GM23338 (cell line): Measurements from ENCODE around the gene LHX4. TPM values are rescaled to one million over a fixed set of nuclear protein-coding genes. Genes with fewer than 3 reads are reported as not detected.

ENCODE experiments used
- ATAC-seq: fragments of 200-7000 bp; cut with Tn5 transposase; 3 replicates; pipeline ENCODE4 v1.9.1; 2020
- DNase-seq: peaks from one replicate; pipeline ENCODE4 v3.0.0-alpha.2; 2015; ENCODE audit warnings: low spot score
- H2AFZ ChIP-seq: fragments of 200-600 bp; sonication (generic); 2 replicates; pipeline ENCODE4 v1.8.0; 2016; ENCODE audit warnings: antibody characterized with exemption, mild to moderate bottlenecking, moderate library complexity
- H3F3A ChIP-seq: fragments of 200-600 bp; sonication (generic); replicated peaks from 2 replicates; pipeline ENCODE4 v1.8.0; 2017; ENCODE audit warnings: antibody characterized with exemption, mixed run types, low read depth
- H3K27ac ChIP-seq: fragments of 200-600 bp; sonication (generic); 2 replicates; pipeline ENCODE4 v1.6.1; 2016; ENCODE audit warnings: low read depth
- H3K27me3 ChIP-seq: fragments of 200-600 bp; sonication (generic); 2 replicates; pipeline ENCODE4 v1.8.0; 2016; ENCODE audit warnings: mild to moderate bottlenecking, mixed run types, moderate library complexity; ENCODE audit not compliant: insufficient read depth
- H3K36me3 ChIP-seq: fragments of 200-600 bp; sonication (generic); 2 replicates; pipeline ENCODE4 v1.8.0; 2016; ENCODE audit warnings: mild to moderate bottlenecking; ENCODE audit not compliant: insufficient read depth
- H3K4me1 ChIP-seq: fragments of 200-600 bp; sonication (generic); 2 replicates; pipeline ENCODE4 v1.8.0; 2016; ENCODE audit warnings: mild to moderate bottlenecking, moderate library complexity; ENCODE audit not compliant: insufficient read depth
- H3K4me2 ChIP-seq: fragments of 200-600 bp; sonication (generic); 2 replicates; pipeline ENCODE4 v1.7.1; 2017; ENCODE audit warnings: mixed run types
- H3K4me3 ChIP-seq: fragments of 200-600 bp; sonication (generic); 2 replicates; pipeline ENCODE4 v1.6.1; 2016; ENCODE audit warnings: mixed run types
- H3K79me2 ChIP-seq: fragments of 200-600 bp; sonication (generic); replicated peaks from 2 replicates; pipeline ENCODE4 v1.8.0; 2017; ENCODE audit warnings: mild to moderate bottlenecking; ENCODE audit not compliant: insufficient read depth
- H3K9me2 ChIP-seq: fragments of 200-600 bp; sonication (generic); 2 replicates; pipeline ENCODE4 v1.8.0; 2017; ENCODE audit not compliant: insufficient read depth
- H4K20me1 ChIP-seq: fragments of 200-600 bp; sonication (generic); replicated peaks from 2 replicates; pipeline ENCODE4 v1.8.0; 2017; ENCODE audit warnings: mild to moderate bottlenecking; ENCODE audit not compliant: insufficient read depth
- H3K27ac Mint-ChIP-seq: 2 replicates; pipeline ENCODE4 v1.8.0; 2020; ENCODE audit warnings: inconsistent platforms, mild to moderate bottlenecking, moderate library complexity, mixed read lengths
- H3K27me3 Mint-ChIP-seq: 3 replicates; pipeline ENCODE4 v1.8.0; 2022; ENCODE audit warnings: low read depth, mild to moderate bottlenecking, moderate library complexity, mixed read lengths, inconsistent platforms; ENCODE audit not compliant: insufficient read depth, poor library complexity
- H3K36me3 Mint-ChIP-seq: 3 replicates; pipeline ENCODE4 v1.8.0; 2021; ENCODE audit warnings: low read depth, mild to moderate bottlenecking, inconsistent platforms, moderate library complexity, mixed read lengths
- H3K4me1 Mint-ChIP-seq: 3 replicates; pipeline ENCODE4 v1.8.0; 2020; ENCODE audit warnings: mild to moderate bottlenecking, inconsistent platforms, mixed read lengths
- H3K4me3 Mint-ChIP-seq: 3 replicates; pipeline ENCODE4 v1.8.0; 2021; ENCODE audit warnings: moderate library complexity, mild to moderate bottlenecking, inconsistent platforms, mixed read lengths
- H3K9me3 Mint-ChIP-seq: 3 replicates; pipeline ENCODE4 v1.8.0; 2020; ENCODE audit warnings: moderate library complexity, mild to moderate bottlenecking, inconsistent platforms, mixed read lengths
- CREB1 ChIP-seq: fragments of 250-450 bp; sonication (Bioruptor Pico); IDR thresholded peaks from 2 replicates; pipeline ENCODE4 v1.5.0; 2020; ENCODE audit warnings: low read depth, mild to moderate bottlenecking, moderate library complexity
- EZH2 ChIP-seq: fragments of 200-600 bp; sonication (generic); IDR thresholded peaks from one replicate; pipeline ENCODE4 v1.8.0; 2017; ENCODE audit warnings: antibody characterized with exemption, mild to moderate bottlenecking, low read depth; ENCODE audit not compliant: unreplicated experiment
- EZH2phosphoT487 ChIP-seq: fragments of 200-600 bp; sonication (generic); IDR thresholded peaks from one replicate; pipeline ENCODE4 v1.8.1; 2018; ENCODE audit warnings: antibody characterized with exemption; ENCODE audit not compliant: unreplicated experiment
- NANOG ChIP-seq: IDR thresholded peaks from 2 replicates; pipeline ENCODE4 v1.6.1; 2016; ENCODE audit warnings: antibody characterized with exemption, borderline replicate concordance
- STAT1 ChIP-seq: IDR thresholded peaks from one replicate; pipeline ENCODE4 v1.6.1; 2016; ENCODE audit warnings: antibody characterized with exemption; ENCODE audit not compliant: unreplicated experiment
- ZNF114 ChIP-seq: fragments of 250-450 bp; sonication (Bioruptor Pico); IDR thresholded peaks from 2 replicates; pipeline ENCODE4 v1.5.0; 2020; ENCODE audit warnings: mild to moderate bottlenecking, moderate library complexity
- ZNF331 ChIP-seq: fragments of 250-450 bp; sonication (Bioruptor Pico); IDR thresholded peaks from 2 replicates; pipeline ENCODE4 v1.5.0; 2020; ENCODE audit warnings: low read depth, mild to moderate bottlenecking, moderate library complexity
- polyA plus RNA-seq: library from polyadenylated mRNA; unstranded; fragments of >200 nt; fragmentation: Nextera tagmentation; extraction: Ambion mirVana; gene quantifications from 2 replicates; pipeline ENCODE4 v1.2.1, GENCODE V29; 2016
- total RNA-seq: library from RNA; depleted of rRNA; stranded (reverse); fragments of >200 nt; shearing (Covaris generic); gene quantifications from 2 replicates; pipeline ENCODE4 v1.2.3, GENCODE V29; 2014
- TF ChIP-seq, protein P1 (sequence below): IDR thresholded peaks from one replicate; pipeline ENCODE4 v1.6.1; 2018; ENCODE audit warnings: antibody characterized with exemption; ENCODE audit not compliant: unreplicated experiment
- TF ChIP-seq, protein P2 (sequence below): IDR thresholded peaks from 2 replicates; pipeline ENCODE4 v1.6.1; 2016; ENCODE audit warnings: antibody characterized with exemption
- TF ChIP-seq, protein P3 (sequence below): fragments of 250-450 bp; sonication (Bioruptor Pico); IDR thresholded peaks from 2 replicates; pipeline ENCODE4 v1.5.0; 2020; ENCODE audit warnings: mild to moderate bottlenecking, moderate library complexity

The LHX4 gene
- total and polyA plus RNA-seq, 2 experiments from 2014 or later, result 1.4 to 2.5 TPM

DNA sequence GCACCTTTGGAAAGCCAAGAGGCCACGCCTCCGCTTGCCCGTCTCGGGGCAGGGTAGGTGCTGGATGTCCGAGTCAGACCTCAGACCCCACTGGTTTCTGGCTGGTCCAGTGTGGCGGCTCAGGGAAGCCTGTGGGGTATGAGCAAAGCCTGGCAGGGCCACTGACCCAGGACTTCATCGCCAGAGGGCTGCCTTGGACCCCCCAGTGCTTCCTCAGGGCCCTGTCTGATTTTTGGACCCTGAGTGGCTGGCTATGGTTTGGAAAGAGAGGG, 20.4 kb downstream of the LHX4 start:
- H3K27ac Mint-ChIP-seq, result no peak overlapping the region
- TF ChIP-seq NANOG (no peak), ZNF331 (CRISPR knock-in tag) (no peak), CREB1 (CRISPR knock-in tag) (no peak), EZH2 (no peak), EZH2phosphoT487 (no peak), ZNF114 (CRISPR knock-in tag) (no peak), STAT1 (no peak)
- TF ChIP-seq, protein P1, sequence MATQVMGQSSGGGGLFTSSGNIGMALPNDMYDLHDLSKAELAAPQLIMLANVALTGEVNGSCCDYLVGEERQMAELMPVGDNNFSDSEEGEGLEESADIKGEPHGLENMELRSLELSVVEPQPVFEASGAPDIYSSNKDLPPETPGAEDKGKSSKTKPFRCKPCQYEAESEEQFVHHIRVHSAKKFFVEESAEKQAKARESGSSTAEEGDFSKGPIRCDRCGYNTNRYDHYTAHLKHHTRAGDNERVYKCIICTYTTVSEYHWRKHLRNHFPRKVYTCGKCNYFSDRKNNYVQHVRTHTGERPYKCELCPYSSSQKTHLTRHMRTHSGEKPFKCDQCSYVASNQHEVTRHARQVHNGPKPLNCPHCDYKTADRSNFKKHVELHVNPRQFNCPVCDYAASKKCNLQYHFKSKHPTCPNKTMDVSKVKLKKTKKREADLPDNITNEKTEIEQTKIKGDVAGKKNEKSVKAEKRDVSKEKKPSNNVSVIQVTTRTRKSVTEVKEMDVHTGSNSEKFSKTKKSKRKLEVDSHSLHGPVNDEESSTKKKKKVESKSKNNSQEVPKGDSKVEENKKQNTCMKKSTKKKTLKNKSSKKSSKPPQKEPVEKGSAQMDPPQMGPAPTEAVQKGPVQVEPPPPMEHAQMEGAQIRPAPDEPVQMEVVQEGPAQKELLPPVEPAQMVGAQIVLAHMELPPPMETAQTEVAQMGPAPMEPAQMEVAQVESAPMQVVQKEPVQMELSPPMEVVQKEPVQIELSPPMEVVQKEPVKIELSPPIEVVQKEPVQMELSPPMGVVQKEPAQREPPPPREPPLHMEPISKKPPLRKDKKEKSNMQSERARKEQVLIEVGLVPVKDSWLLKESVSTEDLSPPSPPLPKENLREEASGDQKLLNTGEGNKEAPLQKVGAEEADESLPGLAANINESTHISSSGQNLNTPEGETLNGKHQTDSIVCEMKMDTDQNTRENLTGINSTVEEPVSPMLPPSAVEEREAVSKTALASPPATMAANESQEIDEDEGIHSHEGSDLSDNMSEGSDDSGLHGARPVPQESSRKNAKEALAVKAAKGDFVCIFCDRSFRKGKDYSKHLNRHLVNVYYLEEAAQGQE, result no peak
- TF ChIP-seq, protein P2, sequence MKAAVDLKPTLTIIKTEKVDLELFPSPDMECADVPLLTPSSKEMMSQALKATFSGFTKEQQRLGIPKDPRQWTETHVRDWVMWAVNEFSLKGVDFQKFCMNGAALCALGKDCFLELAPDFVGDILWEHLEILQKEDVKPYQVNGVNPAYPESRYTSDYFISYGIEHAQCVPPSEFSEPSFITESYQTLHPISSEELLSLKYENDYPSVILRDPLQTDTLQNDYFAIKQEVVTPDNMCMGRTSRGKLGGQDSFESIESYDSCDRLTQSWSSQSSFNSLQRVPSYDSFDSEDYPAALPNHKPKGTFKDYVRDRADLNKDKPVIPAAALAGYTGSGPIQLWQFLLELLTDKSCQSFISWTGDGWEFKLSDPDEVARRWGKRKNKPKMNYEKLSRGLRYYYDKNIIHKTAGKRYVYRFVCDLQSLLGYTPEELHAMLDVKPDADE, result no peak
- H3K9me2 ChIP-seq, result no peaks in the 10 kb centered on the region

DNA sequence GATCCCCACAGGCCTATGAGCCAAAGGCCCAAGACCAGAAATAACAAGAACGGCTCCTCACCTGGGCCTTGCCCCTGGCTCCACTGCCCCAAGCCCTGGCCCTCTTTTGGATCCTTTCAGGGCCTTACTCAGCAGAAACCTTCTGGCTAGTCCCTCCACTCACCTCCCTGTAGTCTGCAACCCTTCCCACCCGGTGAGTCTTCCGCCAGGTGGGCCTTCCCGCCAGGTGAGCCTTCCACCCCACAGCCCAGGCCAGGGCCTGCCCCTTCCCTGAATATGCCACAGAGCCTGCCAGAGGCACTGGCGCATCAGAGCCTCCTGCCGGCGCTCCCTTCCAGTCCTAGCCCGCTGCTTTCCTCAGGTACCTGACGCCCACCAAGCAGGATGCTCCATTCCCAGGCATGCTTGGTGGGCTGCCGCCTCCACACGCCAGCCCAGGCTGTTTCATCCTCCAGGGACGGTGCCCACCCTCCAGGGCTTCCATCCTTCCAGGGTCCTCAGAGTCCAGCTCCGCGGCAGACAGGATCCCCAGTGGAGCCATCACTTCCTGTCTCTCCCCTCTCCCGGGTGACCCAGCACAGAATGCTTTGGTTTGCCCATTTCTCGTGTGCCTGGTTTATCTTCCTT, 20.9 kb downstream of the LHX4 start:
- H3K4me2 ChIP-seq, result no peak overlapping the region
- DNase-seq (no peak), ATAC-seq (no peak)
- H3K4me3 Mint-ChIP-seq, result no peak overlapping the region
- 0 out of 2 replicates have a peak, but pooled peaks cover 3% of the 10 kb centered on the region for H4K20me1 ChIP-seq
- H3F3A ChIP-seq, result no peaks in the 10 kb centered on the region
- no peaks in the 10 kb centered on the region for H3K9me3 Mint-ChIP-seq
- no peak overlapping the region for H3K4me3 ChIP-seq
- H3K36me3 Mint-ChIP-seq, result no peaks in the 10 kb centered on the region; the same call in 2 of the 3 replicates
- H3K27ac ChIP-seq, result no peak overlapping the region; the same call in 1 of the 2 replicates
- peaks cover 11% of the 10 kb centered on the region for H3K27me3 Mint-ChIP-seq
- H3K27me3 ChIP-seq, result no peaks in the 10 kb centered on the region
- peaks cover 48% of the 10 kb centered on the region for H3K4me1 Mint-ChIP-seq
- no peaks in the 10 kb centered on the region for H3K79me2 ChIP-seq
- no peak overlapping the region for H2AFZ ChIP-seq
- H3K4me1 ChIP-seq, result peaks cover 21% of the 10 kb centered on the region
- no peaks in the 10 kb centered on the region for H3K36me3 ChIP-seq
- no peaks in the 10 kb centered on the region for H3K9me2 ChIP-seq
- H3K27ac Mint-ChIP-seq, result no peak overlapping the region
- no peak for TF ChIP-seq ZNF331 (CRISPR knock-in tag)
- TF ChIP-seq CREB1 (CRISPR knock-in tag), result no peak
- TF ChIP-seq, protein P3, sequence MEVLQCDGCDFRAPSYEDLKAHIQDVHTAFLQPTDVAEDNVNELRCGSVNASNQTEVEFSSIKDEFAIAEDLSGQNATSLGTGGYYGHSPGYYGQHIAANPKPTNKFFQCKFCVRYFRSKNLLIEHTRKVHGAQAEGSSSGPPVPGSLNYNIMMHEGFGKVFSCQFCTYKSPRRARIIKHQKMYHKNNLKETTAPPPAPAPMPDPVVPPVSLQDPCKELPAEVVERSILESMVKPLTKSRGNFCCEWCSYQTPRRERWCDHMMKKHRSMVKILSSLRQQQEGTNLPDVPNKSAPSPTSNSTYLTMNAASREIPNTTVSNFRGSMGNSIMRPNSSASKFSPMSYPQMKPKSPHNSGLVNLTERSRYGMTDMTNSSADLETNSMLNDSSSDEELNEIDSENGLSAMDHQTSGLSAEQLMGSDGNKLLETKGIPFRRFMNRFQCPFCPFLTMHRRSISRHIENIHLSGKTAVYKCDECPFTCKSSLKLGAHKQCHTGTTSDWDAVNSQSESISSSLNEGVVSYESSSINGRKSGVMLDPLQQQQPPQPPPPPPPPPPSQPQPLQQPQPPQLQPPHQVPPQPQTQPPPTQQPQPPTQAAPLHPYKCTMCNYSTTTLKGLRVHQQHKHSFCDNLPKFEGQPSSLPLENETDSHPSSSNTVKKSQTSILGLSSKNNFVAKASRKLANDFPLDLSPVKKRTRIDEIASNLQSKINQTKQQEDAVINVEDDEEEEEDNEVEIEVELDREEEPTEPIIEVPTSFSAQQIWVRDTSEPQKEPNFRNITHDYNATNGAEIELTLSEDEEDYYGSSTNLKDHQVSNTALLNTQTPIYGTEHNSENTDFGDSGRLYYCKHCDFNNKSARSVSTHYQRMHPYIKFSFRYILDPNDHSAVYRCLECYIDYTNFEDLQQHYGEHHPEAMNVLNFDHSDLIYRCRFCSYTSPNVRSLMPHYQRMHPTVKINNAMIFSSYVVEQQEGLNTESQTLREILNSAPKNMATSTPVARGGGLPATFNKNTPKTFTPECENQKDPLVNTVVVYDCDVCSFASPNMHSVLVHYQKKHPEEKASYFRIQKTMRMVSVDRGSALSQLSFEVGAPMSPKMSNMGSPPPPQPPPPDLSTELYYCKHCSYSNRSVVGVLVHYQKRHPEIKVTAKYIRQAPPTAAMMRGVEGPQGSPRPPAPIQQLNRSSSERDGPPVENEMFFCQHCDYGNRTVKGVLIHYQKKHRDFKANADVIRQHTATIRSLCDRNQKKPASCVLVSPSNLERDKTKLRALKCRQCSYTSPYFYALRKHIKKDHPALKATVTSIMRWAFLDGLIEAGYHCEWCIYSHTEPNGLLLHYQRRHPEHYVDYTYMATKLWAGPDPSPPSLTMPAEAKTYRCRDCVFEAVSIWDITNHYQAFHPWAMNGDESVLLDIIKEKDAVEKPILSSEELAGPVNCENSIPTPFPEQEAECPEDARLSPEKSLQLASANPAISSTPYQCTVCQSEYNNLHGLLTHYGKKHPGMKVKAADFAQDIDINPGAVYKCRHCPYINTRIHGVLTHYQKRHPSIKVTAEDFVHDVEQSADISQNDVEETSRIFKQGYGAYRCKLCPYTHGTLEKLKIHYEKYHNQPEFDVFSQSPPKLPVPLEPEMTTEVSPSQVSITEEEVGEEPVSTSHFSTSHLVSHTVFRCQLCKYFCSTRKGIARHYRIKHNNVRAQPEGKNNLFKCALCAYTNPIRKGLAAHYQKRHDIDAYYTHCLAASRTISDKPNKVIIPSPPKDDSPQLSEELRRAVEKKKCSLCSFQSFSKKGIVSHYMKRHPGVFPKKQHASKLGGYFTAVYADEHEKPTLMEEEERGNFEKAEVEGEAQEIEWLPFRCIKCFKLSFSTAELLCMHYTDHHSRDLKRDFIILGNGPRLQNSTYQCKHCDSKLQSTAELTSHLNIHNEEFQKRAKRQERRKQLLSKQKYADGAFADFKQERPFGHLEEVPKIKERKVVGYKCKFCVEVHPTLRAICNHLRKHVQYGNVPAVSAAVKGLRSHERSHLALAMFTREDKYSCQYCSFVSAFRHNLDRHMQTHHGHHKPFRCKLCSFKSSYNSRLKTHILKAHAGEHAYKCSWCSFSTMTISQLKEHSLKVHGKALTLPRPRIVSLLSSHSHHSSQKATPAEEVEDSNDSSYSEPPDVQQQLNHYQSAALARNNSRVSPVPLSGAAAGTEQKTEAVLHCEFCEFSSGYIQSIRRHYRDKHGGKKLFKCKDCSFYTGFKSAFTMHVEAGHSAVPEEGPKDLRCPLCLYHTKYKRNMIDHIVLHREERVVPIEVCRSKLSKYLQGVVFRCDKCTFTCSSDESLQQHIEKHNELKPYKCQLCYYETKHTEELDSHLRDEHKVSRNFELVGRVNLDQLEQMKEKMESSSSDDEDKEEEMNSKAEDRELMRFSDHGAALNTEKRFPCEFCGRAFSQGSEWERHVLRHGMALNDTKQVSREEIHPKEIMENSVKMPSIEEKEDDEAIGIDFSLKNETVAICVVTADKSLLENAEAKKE (CRISPR knock-in tag), result no peak

More for the DNA sequence above, 20.4 kb downstream of the LHX4 start:
- Mint-ChIP-seq H3K27me3 (peaks cover 16% of the 10 kb centered on the region), H3K9me3 (no peaks in the 10 kb centered on the region), H3K4me3 (no peak overlapping the region), H3K36me3 (no peaks in the 10 kb centered on the region; the same call in 2 of the 3 replicates), H3K4me1 (peaks cover 47% of the 10 kb centered on the region)
- Histone ChIP-seq H3F3A (no peaks in the 10 kb centered on the region), H3K4me3 (no peak overlapping the region), H3K27ac (no peak overlapping the region), H2AFZ (no peak overlapping the region), H3K79me2 (no peaks in the 10 kb centered on the region), H3K36me3 (no peaks in the 10 kb centered on the region), H3K4me1 (peaks cover 21% of the 10 kb centered on the region), H3K4me2 (no peak overlapping the region), H3K27me3 (no peaks in the 10 kb centered on the region), H4K20me1 (0 out of 2 replicates have a peak, but pooled peaks cover 3% of the 10 kb centered on the region)
- DNase-seq (no peak), ATAC-seq (no peak)
